Gastrocnemius medialis (tissue), 4 donors: ENCODE data around the gene STX1A.

Experiments used
- CTCF ChIP-seq, 5 experiments: fragments of 450-650 bp in 3 of 5; fragments of 200-600 bp in 2 of 5; sonication (generic) in 2 of 5; IDR thresholded peaks in 4 of 5; conservative IDR thresholded peaks in 1 of 5; 1 replicate in 4 of 5; 2 replicates in 1 of 5; pipeline ENCODE4 v1.5.1; 2016 to 2019; ENCODE audit warnings: antibody characterized with exemption in 5 of 5, mild to moderate bottlenecking in 3 of 5, moderate library complexity in 3 of 5
- POLR2A ChIP-seq, 2 donors: fragments of 450-650 bp; IDR thresholded peaks; one replicate each; pipeline ENCODE4 v1.6.1; 2017; ENCODE audit warnings: antibody characterized with exemption in 2 of 2, mild to moderate bottlenecking in 2 of 2, moderate library complexity in 2 of 2

GRCh38 chr7:73746378-73746777 lies 26.9 kb upstream of the STX1A start:
- TF ChIP-seq POLR2A (IDR thresholded peaks at IDR 0.05), result no peak
- no peak for TF ChIP-seq CTCF (IDR thresholded peaks at IDR 0.05 in 4 of 5, conservative IDR thresholded peaks at IDR 0.05 in 1 of 5)
